NCI-H187 (cell line): ENCODE results near the gene ERCC6L2.

Experiments
- DNase-seq, 2 experiments: peaks; one replicate each; lab custom pipeline; 2025; lab: John Stamatoyannopoulos, UW

ERCC6L2 gene

DNA sequence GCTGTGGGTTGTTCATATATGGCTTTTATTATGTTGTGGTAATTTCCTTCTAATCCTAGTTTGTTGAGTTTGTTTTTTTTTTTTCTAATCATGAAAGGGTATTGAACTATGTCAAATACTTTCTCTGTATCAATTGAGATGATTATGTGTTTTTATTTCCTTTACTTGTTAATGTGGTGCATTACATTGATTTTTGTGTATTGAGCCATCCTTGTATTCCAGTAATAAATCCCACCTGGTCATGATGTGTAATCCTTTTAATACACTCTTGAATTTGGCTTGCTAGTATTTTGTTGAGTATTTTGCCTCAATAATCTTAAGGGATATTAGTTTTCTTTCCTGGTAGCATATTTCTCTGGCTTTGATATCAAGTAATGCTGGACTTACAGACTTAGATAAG is 13.1 kb upstream of the ERCC6L2 start:
- no peak for DNase-seq

DNA sequence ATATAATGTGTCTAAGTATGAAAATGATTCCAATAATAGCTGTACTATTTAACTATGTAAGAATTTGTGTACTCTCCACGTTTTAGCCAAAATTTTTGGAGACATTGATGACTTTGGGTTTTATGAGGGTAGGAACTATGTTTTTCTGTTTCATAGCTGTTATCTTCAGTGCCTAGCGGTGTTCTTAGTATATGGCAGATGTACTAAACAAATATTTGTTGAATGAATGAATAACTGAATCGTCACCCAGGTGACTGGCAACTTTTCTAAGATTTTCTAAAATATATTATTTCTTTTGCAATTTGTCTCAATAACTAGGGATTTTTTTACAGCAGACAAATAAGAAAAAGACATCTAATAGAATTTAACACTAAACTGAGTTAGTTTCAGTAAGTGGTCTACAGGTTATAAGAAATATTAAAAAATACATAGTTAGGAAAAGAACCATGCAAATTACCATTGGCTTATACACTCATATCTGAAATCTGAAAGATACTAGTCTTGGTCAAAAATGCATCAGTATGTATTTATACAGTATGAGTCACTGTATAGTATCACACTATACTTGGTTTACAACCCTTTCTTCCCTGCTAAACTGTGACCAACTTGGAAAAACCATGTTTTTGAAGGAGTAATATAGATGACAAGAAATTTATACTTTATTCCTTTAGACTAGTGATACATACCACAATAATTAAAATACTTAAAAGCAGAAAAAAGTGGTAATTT is 10.5 kb upstream of the ERCC6L2 start:
- DNase-seq, result no peak

DNA sequence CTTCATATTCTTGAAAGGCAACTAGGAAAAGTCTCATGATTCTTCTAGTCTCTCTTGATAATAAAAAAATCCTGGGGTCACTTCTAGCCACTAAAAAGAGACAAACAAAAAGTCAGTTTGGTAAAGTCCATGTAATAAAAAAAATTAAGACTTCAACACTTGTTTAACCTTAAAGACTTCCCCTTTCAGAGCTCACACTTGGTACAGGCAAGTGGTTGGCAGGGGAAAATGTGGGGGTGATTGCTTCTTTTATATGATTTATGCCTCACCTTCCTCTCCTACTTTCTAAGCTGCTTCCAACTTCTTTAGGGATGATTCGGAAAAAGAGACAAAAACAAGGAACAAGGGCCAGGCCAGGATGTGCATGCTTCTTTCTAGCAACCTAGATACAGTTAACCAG is 5.1 kb upstream of the ERCC6L2 start:
- no peak for DNase-seq

DNA sequence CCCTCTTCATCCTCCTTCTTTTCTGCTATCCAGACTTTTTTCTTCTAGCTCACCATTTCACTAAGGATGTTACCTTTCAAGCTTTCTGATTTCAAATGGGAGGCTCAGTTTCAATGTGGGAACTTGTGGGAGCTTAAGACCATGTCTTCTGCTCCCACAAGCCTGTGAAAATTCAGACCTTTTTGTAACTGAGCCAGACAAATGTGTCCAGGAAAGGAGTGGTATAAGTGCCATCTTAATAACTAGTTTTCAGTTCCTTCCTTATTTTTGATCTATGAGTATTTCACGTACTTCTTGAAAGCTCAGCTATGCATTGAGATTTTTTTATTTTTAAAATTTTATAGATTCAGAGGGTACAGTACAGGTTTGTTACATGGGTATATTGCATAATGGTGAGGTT is 4.6 kb upstream of the ERCC6L2 start:
- DNase-seq, result no peak

GRCh38 chr9:95874303-95874988 is 1.0 kb upstream of the ERCC6L2 start:
- DNase-seq, result peak in 1 of 2 experiments; percentile 2

- no peak for DNase-seq
Observed at GRCh38 chr9:95874989-95875304, 544 bp upstream of the ERCC6L2 start.

- no peak for DNase-seq
Observed at GRCh38 chr9:95876138-95876444, 600 bp downstream of the ERCC6L2 start.

DNA sequence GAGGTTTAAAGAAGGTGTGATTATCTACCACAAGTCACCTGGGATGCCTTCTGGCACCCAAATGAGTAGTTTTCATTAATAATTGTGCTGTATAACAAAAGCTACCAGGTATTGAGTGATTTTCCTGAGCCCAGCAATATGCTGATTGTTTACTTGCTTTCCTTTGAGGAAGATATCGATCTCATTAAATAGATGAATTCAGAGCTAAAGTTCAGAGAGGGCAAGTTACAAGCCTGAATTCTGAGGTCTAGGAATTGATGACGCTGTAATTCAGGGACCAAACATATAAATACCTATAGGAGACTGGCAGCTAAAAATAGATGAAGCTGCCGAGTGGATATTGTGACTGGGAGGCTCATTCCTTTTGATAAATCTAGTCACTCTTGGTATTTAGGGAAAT is 1.1 kb downstream of the ERCC6L2 start:
- DNase-seq, result no peak

GRCh38 chr9:95877984-95878383 is 2.5 kb downstream of the ERCC6L2 start:
- no peak for DNase-seq

- no peak for DNase-seq
Observed at GRCh38 chr9:95879591-95879990, 4.1 kb downstream of the ERCC6L2 start.

- no peak for DNase-seq
Observed at GRCh38 chr9:95880021-95880690, 4.7 kb downstream of the ERCC6L2 start.

DNA sequence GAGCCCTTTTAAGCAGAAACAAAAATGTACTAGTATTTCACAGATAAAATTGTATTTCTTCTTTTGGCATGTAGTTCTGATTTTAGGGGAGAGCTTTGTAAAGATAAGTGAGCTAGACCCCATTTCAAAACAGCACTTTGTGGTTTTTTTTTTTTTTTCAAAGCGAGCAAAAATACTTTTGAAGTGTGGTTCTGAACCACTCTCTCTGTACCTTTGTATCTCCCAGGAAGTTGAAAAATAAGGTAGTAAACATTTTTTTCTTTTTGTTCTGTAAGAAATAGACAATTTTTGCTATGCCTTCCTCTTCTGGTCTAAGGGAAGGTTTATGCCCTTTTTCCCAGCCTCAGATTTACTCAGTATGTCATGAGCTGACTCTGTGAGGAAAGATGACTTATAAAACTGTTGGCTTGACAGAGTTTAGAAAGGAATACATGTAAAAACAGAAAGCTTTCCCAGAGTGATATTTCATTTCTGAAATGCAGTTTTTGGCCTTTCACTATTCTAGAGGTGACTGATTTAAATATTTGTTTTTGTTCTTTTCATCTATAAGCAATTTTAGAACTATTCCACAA is 12.5 kb downstream of the ERCC6L2 start:
- no peak for DNase-seq

GRCh38 chr9:95890594-95890993 is 15.1 kb downstream of the ERCC6L2 start:
- no peak for DNase-seq

DNA sequence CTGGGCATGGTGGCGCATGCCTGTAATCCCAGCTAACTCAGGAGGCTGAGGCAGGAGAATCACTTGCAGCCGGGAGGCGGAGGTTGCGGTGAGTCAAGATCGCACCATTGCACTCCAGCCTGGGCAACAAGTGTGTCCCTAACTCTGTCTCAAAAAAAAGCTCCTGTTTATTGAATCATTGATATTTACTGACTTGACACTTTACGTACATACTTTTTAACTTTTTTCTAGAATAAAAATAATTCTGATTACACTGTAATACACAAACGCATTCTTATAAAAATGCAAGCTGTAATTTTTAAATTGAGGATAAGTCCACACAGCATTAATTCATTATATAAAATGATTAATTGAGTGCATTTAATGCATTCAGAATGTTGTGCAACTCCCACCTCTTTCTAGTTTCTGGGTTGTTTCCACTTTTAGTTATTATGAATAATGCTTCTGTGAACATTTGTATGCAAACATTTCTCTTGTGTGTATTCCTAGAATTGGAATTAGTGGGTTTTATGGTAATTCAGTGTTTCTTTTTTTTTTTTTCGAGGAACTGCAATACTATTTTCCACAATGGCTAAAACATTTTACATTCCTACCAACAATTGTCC is 15.7 kb downstream of the ERCC6L2 start:
- no peak for DNase-seq

DNA sequence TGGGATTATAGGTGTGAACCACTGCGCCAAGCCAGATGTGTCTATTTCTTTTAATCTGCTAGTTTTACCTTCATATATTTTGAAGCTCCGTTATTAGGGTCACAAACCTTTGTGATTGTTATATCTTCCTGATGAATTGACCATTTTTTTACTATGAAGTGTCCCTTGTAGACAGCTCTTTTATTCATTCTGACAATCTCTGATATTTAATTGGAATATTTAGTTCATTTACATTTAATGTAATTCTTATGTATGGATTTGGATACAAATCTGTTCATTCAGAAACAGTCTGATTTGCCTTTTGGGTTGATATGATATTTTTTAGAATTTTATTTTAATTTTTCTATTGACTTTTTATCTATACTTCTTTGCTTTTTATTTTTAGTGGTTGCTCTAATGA is 17.2 kb downstream of the ERCC6L2 start:
- DNase-seq, result no peak

DNA sequence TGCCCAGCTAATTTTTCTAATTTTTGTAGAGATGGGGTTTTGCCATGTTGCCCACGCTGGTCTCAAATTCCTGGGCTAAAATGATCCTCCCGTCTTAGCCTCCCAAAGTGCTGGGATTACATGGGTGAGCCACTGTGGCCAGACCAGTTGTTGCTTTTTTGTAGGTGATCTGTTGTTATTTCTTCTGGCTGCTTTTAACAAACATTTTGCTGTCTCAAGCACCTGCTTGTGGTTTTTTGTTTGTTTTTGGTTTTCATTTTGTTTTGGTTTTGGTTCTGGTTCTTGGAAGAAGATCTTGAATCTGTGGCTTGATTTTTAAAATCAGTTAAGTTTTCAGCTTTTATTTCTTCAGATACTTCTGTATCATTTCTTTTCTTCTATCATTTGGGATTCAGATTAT is 21.1 kb downstream of the ERCC6L2 start:
- no peak for DNase-seq

DNA sequence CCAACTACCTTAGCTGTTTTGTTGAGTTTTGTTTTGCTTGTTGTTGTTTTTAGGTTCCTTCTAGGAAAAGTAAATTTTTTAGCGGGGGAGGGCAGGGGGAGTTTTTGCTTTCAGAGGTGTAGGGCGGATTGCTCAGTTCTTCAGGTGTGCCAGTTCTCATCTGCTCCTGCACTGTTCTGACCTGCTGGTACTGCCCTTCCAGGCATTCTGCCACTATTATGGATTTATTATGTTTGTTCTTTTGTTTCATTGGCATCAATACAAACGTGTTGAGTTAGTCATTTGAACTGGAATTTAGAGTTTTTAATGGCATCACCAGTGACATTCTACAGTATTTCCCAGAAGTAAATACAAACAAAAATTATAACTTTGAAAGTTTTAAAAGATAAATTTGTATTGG is 26.0 kb downstream of the ERCC6L2 start:
- no peak for DNase-seq

DNA sequence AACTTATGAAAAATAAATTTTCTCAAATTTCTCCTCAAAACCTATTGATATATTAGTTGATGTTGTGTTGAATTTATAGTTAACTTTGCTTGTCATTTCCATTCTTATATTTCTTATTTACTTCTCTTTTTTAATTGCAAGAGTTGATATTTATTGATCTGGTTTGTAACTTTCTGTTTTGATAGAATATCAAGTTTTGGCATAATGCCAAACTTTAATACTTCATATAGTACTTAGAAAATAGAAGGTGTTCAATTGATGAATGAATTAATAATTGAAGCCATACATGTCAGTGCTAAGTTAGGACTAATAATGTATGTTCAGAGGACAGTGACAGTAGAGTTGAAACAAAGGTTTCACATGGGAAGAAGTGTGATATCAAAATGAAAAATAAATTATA is 27.9 kb downstream of the ERCC6L2 start:
- no peak for DNase-seq

GRCh38 chr9:95907794-95908193 is 32.3 kb downstream of the ERCC6L2 start:
- no peak for DNase-seq

DNA sequence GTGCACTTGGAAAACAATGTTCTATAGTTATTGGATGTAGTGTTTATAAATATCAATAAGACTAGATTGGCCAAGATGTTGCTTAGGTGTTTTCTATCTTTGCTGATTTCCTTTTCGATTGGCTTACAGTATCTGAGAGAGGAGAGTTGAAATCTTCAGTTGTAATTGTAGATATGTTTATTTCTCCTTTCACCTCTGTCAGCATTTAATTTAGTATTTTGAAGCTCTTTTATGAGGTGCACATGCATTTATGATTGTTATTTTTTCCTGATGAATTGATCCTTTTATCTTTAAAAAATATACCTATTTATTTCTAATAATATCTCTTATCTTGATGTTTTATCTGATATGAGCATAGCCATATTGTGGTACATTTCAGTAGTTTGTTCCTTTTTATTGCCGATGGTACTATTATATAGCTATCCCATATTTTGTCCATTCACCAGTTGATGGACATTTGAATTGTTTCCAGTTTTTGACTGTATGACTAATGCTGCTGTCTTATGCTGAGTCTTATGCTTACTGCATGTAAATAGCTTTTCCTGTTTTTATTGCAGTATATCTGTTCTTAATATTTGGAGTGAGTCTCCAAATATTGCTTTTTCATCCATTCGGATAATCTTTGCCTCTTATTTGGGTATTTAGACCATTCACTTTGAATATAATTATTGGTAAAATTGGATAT is 34.7 kb downstream of the ERCC6L2 start:
- DNase-seq, result no peak

DNA sequence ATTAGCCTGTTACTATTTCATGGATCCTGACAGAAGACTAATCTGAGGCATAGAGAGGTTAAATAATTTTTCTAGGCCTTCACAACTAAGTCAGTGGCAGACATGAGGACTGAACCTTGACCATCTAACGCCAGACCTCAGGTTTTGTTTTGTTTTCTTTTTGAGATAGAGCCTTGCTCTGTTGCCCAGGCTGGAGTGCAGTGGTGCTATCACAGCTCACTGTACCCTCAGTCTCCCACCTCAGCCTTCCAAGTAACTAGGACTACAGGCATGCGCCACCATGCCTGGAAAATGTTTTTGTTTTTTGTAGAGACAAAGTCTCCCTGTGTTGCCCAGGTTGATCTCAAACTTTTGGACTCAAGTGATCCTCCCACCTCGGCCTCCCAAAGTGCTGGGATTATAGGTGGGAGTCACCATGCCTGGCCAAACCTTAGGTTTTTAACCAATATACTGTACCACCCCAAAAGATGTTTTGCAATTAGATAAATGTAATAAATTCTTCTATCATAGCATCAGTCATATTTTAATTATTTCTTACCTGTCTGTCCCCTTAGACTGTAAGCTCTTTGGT is 35.4 kb downstream of the ERCC6L2 start:
- no peak for DNase-seq

- DNase-seq, result no peak
Observed at GRCh38 chr9:95912773-95913172, 37.3 kb downstream of the ERCC6L2 start.
